ENCODE measurements around the gene UPK1A.
"Not testable (repeated sequence)": the region's sequence is repeated elsewhere in the genome, so short reads cannot be mapped to it uniquely, and the experiment has no call there.

GRCh38 chr19:35724132-35724531, 57.8 kb downstream of the UPK1A start:
- not testable (repeated sequence) for TF ChIP-seq SUZ12 (IDR thresholded peaks at IDR 0.05; ENCODE audit: extremely low read depth, insufficient read depth, insufficient read length); YY1 (IDR thresholded peaks at IDR 0.05; ENCODE audit: insufficient read depth, insufficient read length)

All from NT2/D1 (cell line).